ENCODE measurements around the gene MUCL3.

GRCh38 chr6:30974490-30975252 is 33.9 kb downstream of the MUCL3 start:
- TF ChIP-seq EP300 (IDR thresholded peaks at IDR 0.05; ENCODE audit: borderline replicate concordance) (no peak), CREB1 (IDR thresholded peaks at IDR 0.05; ENCODE audit: low read depth) (no peak)

Measured in Ishikawa (cell line).